ENCODE data around the gene PLLP.

GRCh38 chr16:57276596-57276995 lies 7.9 kb downstream of the PLLP start:
- TF ChIP-seq POLR2A (IDR thresholded peaks at IDR 0.05; ENCODE audit: borderline replicate concordance, extremely low read depth, insufficient read depth, insufficient read length) = no peak
- no peak for TF ChIP-seq CTCF (IDR thresholded peaks at IDR 0.05 in 2 of 3, conservative IDR thresholded peaks at IDR 0.05 in 1 of 3; ENCODE audit: borderline replicate concordance in 1 of 3, insufficient read depth in 1 of 3, low read depth in 2 of 3, low read length in 2 of 3)
- no peak for TF ChIP-seq CEBPB (IDR thresholded peaks at IDR 0.05; ENCODE audit: low read depth)
- TF ChIP-seq ATF3 (IDR thresholded peaks at IDR 0.05) = no peak
